HEK293 (cell line): ENCODE measurements around the gene MYO7A.

Experiments
- CTCF ChIA-PET: fragments of 350-600 bp; formaldehyde crosslinking; extraction: SDS; loops from one replicate; lab custom pipeline; 2021; ENCODE audit warnings: antibody characterized with exemption; lab: Yijun Ruan, JAX
- POLR2A ChIA-PET: fragments of 300-600 bp; formaldehyde crosslinking; extraction: SDS; loops from one replicate; lab custom pipeline; 2020; ENCODE audit warnings: antibody characterized with exemption, inconsistent platforms; lab: Yijun Ruan, JAX
- H3K27ac ChIP-seq: fragments of 200-500 bp; sonication (Bioruptor generic); 2 replicates; pipeline ENCODE4 v1.5.1; 2014; ENCODE audit warnings: low read depth, low read length, control low read depth, inconsistent platforms; ENCODE audit errors: extremely low read depth
- H3K36me3 ChIP-seq, 2 experiments: fragments of 200-500 bp in 1 of 2; sonication (Bioruptor generic) in 1 of 2; 1 replicate in 1 of 2; 2 replicates in 1 of 2; pipeline ENCODE4 v1.5.1; 2014 to 2017; ENCODE audit warnings: inconsistent platforms in 2 of 2, low read length in 2 of 2; ENCODE audit not compliant: control insufficient read depth in 2 of 2, insufficient read depth in 1 of 2
- H3K4me1 ChIP-seq: fragments of 200-500 bp; sonication (Bioruptor generic); 2 replicates; pipeline ENCODE4 v1.5.1; 2014; ENCODE audit warnings: mild to moderate bottlenecking, low read length, inconsistent platforms; ENCODE audit not compliant: control insufficient read depth, insufficient read depth
- H3K4me3 ChIP-seq: 2 replicates; pipeline ENCODE4 v1.5.1; 2011; ENCODE audit warnings: low read depth, mild to moderate bottlenecking, control low read depth, low read length, moderate library complexity
- H3K9me3 ChIP-seq: fragments of 200-500 bp; sonication (Bioruptor generic); 2 replicates; pipeline ENCODE4 v1.5.1; 2014; ENCODE audit warnings: low read depth, low read length, inconsistent platforms; ENCODE audit not compliant: control insufficient read depth, insufficient read depth
- GLI2 ChIP-seq: fragments of 450-650 bp; formaldehyde crosslinking; IDR thresholded peaks from 2 replicates; pipeline ENCODE4; 2017; ENCODE audit warnings: missing biosample characterization, missing genetic modification characterization, low read depth, borderline replicate concordance
- IKZF3 ChIP-seq: fragments of 450-650 bp; IDR thresholded peaks from 2 replicates; pipeline ENCODE4 v1.5.0; 2018; ENCODE audit warnings: missing biosample characterization, mild to moderate bottlenecking, missing genetic modification characterization, moderate library complexity
- PRDM1 ChIP-seq: fragments of 450-650 bp; formaldehyde crosslinking; IDR thresholded peaks from 2 replicates; pipeline ENCODE4; 2016; ENCODE audit warnings: missing biosample characterization, missing genetic modification characterization
- REST ChIP-seq: fragments of 450-650 bp; formaldehyde crosslinking; IDR thresholded peaks from 2 replicates; pipeline ENCODE4 v1.5.1; 2016; ENCODE audit warnings: missing biosample characterization, missing genetic modification characterization
- ZBTB7A ChIP-seq: fragments of 450-650 bp; formaldehyde crosslinking; IDR thresholded peaks from 2 replicates; pipeline ENCODE4 v1.5.1; 2016; ENCODE audit warnings: low read depth, missing biosample characterization, missing genetic modification characterization
- ZNF138 ChIP-seq: fragments of 450-650 bp; formaldehyde crosslinking; IDR thresholded peaks from 2 replicates; pipeline ENCODE4 v1.5.1; 2016; ENCODE audit warnings: missing biosample characterization, missing genetic modification characterization, borderline replicate concordance
- ZNF157 ChIP-seq: fragments of 450-650 bp; formaldehyde crosslinking; IDR thresholded peaks from 2 replicates; pipeline ENCODE4 v1.5.1; 2016; ENCODE audit warnings: missing biosample characterization, missing genetic modification characterization
- ZNF221 ChIP-seq: fragments of 450-650 bp; formaldehyde crosslinking; IDR thresholded peaks from 2 replicates; pipeline ENCODE4 v1.5.1; 2017; ENCODE audit warnings: missing biosample characterization, missing genetic modification characterization, borderline replicate concordance
- ZNF26 ChIP-seq: fragments of 450-650 bp; formaldehyde crosslinking; IDR thresholded peaks from 2 replicates; pipeline ENCODE4 v1.5.1; 2016; ENCODE audit warnings: missing biosample characterization, missing genetic modification characterization
- ZNF558 ChIP-seq: fragments of 450-650 bp; formaldehyde crosslinking; IDR thresholded peaks from 2 replicates; pipeline ENCODE4 v1.5.1; 2016; ENCODE audit warnings: missing biosample characterization, missing genetic modification characterization
- ZNF654 ChIP-seq: fragments of 450-650 bp; formaldehyde crosslinking; IDR thresholded peaks from 2 replicates; pipeline ENCODE4 v1.5.1; 2016; ENCODE audit warnings: low read depth, missing biosample characterization, missing genetic modification characterization
- ZNF837 ChIP-seq: fragments of 450-650 bp; formaldehyde crosslinking; IDR thresholded peaks from 2 replicates; pipeline ENCODE4 v1.5.1; 2016; ENCODE audit warnings: missing biosample characterization, missing genetic modification characterization

Gene MYO7A

GRCh38 chr11:77112641-77113381 is 15.2 kb upstream of the MYO7A start:
- ChIA-PET POLR2A (interaction anchor here (0.7 kb wide), 1 partner anchor 248 kb away, joined by 4 read pairs; no protein-coding TSS in a partner anchor), CTCF (interaction anchor here (0.6 to 2.9 kb wide), 8 partner anchors 9 to 452 kb away, joined by 3 to 15 read pairs (median 4); partner anchors contain the start of gene MYO7A)
- Histone ChIP-seq H3K9me3 (no peaks in the 10 kb centered on the region), H3K27ac (no peak overlapping the region), H3K4me1 (no peaks in the 10 kb centered on the region), H3K4me3 (no peak overlapping the region), H3K36me3 (no peaks in the 10 kb centered on the region)
- TF ChIP-seq IKZF3: no peak
- no peak for TF ChIP-seq GLI2 (tag by site-specific recombination)
- TF ChIP-seq ZNF157 (tag by site-specific recombination): no peak
- TF ChIP-seq ZBTB7A (tag by site-specific recombination): no peak

- peak; percentile 73 for TF ChIP-seq PRDM1 (tag by site-specific recombination)
- peak; percentile 12; the same call in 1 of the 2 replicates for TF ChIP-seq ZNF654 (tag by site-specific recombination)
- no peak for TF ChIP-seq ZNF26 (tag by site-specific recombination)
- Histone ChIP-seq H3K4me1 (no peaks in the 10 kb centered on the region), H3K9me3 (no peaks in the 10 kb centered on the region), H3K27ac (no peak overlapping the region), H3K4me3 (no peak overlapping the region), H3K36me3 (no peaks in the 10 kb centered on the region)
- CTCF ChIA-PET: interaction anchor here (0.6 to 2.9 kb wide), 9 partner anchors 8 to 451 kb away, joined by 3 to 15 read pairs (median 4); partner anchors contain the start of gene MYO7A
- POLR2A ChIA-PET: no interaction called here
Measured at GRCh38 chr11:77113382-77114088, 14.5 kb upstream of the MYO7A start.

- ChIA-PET POLR2A (no interaction called here), CTCF (interaction anchor here (0.6 to 2.9 kb wide), 8 partner anchors 7 to 498 kb away, joined by 3 to 15 read pairs (median 4); partner anchors contain the start of gene MYO7A)
- TF ChIP-seq ZNF221 (tag by site-specific recombination): no peak
- TF ChIP-seq ZNF558 (tag by site-specific recombination): no peak
- TF ChIP-seq ZNF138 (tag by site-specific recombination): no peak
- TF ChIP-seq ZNF837 (tag by site-specific recombination): no peak
- TF ChIP-seq REST (tag by site-specific recombination): no peak
- Histone ChIP-seq H3K27ac (no peak overlapping the region), H3K9me3 (no peaks in the 10 kb centered on the region), H3K36me3 (no peaks in the 10 kb centered on the region), H3K4me3 (no peak overlapping the region), H3K4me1 (no peaks in the 10 kb centered on the region)
Measured at GRCh38 chr11:77114089-77114463, 14.0 kb upstream of the MYO7A start.
